ENCODE measurements around the gene PLSCR3. TPM values are rescaled to one million over a fixed set of nuclear protein-coding genes. Genes with fewer than 3 reads are reported as not detected.

PLSCR3 gene
- total RNA-seq, 1 experiment from 2014 or later: 21.9 TPM

DNA sequence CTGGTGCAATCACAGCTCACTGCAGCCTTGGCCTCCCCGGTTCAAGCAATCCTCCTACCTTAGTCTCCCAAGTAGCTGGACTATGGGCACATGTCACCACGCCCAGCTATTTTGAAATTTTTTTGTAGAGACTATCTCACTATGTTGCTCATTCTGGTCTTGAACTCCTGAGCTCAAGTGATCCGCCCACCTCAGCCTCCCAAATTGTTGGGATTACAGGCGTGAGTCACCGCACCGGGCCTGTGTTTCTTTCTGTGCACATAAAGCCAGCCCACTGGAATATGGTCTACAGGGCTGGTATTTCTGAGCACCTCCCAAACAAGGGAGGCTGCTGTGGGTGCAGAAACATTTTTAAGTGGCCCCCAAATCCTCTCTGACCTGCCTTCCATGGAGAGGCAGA lies 31.0 kb downstream of the PLSCR3 start:
- intact Hi-C loops (cut with micrococcal nuclease; ENCODE audit: unreplicated experiment): no loop called here
- Mint-ChIP-seq H3K4me3 (ENCODE audit: low read depth, unreplicated experiment) (no peak overlapping the region), H3K4me1 (ENCODE audit: low read depth, unreplicated experiment) (no peaks in the 10 kb centered on the region), H3K36me3 (ENCODE audit: insufficient read depth, unreplicated experiment) (no peaks in the 10 kb centered on the region), H3K27ac (ENCODE audit: unreplicated experiment) (no peak overlapping the region), H3K27me3 (ENCODE audit: unreplicated experiment) (no peaks in the 10 kb centered on the region), H3K9me3 (ENCODE audit: low read depth, unreplicated experiment) (no peaks in the 10 kb centered on the region)
- TF ChIP-seq, protein P1, sequence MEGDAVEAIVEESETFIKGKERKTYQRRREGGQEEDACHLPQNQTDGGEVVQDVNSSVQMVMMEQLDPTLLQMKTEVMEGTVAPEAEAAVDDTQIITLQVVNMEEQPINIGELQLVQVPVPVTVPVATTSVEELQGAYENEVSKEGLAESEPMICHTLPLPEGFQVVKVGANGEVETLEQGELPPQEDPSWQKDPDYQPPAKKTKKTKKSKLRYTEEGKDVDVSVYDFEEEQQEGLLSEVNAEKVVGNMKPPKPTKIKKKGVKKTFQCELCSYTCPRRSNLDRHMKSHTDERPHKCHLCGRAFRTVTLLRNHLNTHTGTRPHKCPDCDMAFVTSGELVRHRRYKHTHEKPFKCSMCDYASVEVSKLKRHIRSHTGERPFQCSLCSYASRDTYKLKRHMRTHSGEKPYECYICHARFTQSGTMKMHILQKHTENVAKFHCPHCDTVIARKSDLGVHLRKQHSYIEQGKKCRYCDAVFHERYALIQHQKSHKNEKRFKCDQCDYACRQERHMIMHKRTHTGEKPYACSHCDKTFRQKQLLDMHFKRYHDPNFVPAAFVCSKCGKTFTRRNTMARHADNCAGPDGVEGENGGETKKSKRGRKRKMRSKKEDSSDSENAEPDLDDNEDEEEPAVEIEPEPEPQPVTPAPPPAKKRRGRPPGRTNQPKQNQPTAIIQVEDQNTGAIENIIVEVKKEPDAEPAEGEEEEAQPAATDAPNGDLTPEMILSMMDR (IDR thresholded peaks at IDR 0.05; ENCODE audit: unreplicated experiment): no peak
- BruUV-seq (replicated peaks): no TSS peak
- CTCF ChIA-PET: interaction anchor here (0.7 kb wide), 1 partner anchor 93 kb away, joined by 6 read pairs; no protein-coding TSS in a partner anchor
- no peak for DNase-seq

- intact Hi-C loops (cut with micrococcal nuclease; ENCODE audit: unreplicated experiment): no loop called here
- no TSS peak for BruUV-seq (replicated peaks)
- CTCF ChIA-PET: no interaction called here
- Mint-ChIP-seq H3K27ac (ENCODE audit: unreplicated experiment) (no peak overlapping the region), H3K4me1 (ENCODE audit: low read depth, unreplicated experiment) (no peaks in the 10 kb centered on the region), H3K9me3 (ENCODE audit: low read depth, unreplicated experiment) (no peaks in the 10 kb centered on the region), H3K4me3 (ENCODE audit: low read depth, unreplicated experiment) (no peak overlapping the region), H3K27me3 (ENCODE audit: unreplicated experiment) (no peaks in the 10 kb centered on the region), H3K36me3 (ENCODE audit: insufficient read depth, unreplicated experiment) (no peaks in the 10 kb centered on the region)
- TF ChIP-seq, protein P1 (IDR thresholded peaks at IDR 0.05; ENCODE audit: unreplicated experiment): no peak
- no peak for DNase-seq
These were observed 32.4 kb downstream of the PLSCR3 start for GRCh38 chr17:7361906-7362305.

- DNase-seq: no peak
- Mint-ChIP-seq H3K27me3 (ENCODE audit: unreplicated experiment) (no peaks in the 10 kb centered on the region), H3K9me3 (ENCODE audit: low read depth, unreplicated experiment) (no peaks in the 10 kb centered on the region), H3K4me1 (ENCODE audit: low read depth, unreplicated experiment) (peaks cover 18% of the 10 kb centered on the region), H3K4me3 (ENCODE audit: low read depth, unreplicated experiment) (no peak overlapping the region), H3K36me3 (ENCODE audit: insufficient read depth, unreplicated experiment) (peaks cover 9% of the 10 kb centered on the region), H3K27ac (ENCODE audit: unreplicated experiment) (no peak overlapping the region)
- TF ChIP-seq, protein P1 (IDR thresholded peaks at IDR 0.05; ENCODE audit: unreplicated experiment): no peak
- BruUV-seq (replicated peaks): no TSS peak
- CTCF ChIA-PET: no interaction called here
- intact Hi-C loops (cut with micrococcal nuclease; ENCODE audit: unreplicated experiment): loop anchor here (5.0 to 10.0 kb wide), 2 partner anchors 205 to 327 kb away; partner anchors contain the start of genes SENP3, TP53 and WRAP53
These were observed 36.9 kb downstream of the PLSCR3 start for GRCh38 chr17:7357381-7357780.

GRCh38 chr17:7356756-7357155 lies 37.6 kb downstream of the PLSCR3 start:
- no peak overlapping the region for H3K4me3 Mint-ChIP-seq (ENCODE audit: low read depth, unreplicated experiment)
- no TSS peak for BruUV-seq (replicated peaks)
- H3K27me3 Mint-ChIP-seq (ENCODE audit: unreplicated experiment): no peaks in the 10 kb centered on the region
- intact Hi-C loops (cut with micrococcal nuclease; ENCODE audit: unreplicated experiment): loop anchor here (5.0 to 10.0 kb wide), 2 partner anchors 206 to 328 kb away; partner anchors contain the start of genes SENP3, TP53 and WRAP53
- no peak overlapping the region for H3K27ac Mint-ChIP-seq (ENCODE audit: unreplicated experiment)
- CTCF ChIA-PET: interaction anchor here (0.6 to 1.8 kb wide), 6 partner anchors 14 to 80 kb away, joined by 3 to 8 read pairs (median 4); partner anchors contain the start of gene PLSCR3
- DNase-seq: no peak
- H3K9me3 Mint-ChIP-seq (ENCODE audit: low read depth, unreplicated experiment): no peaks in the 10 kb centered on the region
- peaks cover 15% of the 10 kb centered on the region for H3K36me3 Mint-ChIP-seq (ENCODE audit: insufficient read depth, unreplicated experiment)
- peaks cover 20% of the 10 kb centered on the region for H3K4me1 Mint-ChIP-seq (ENCODE audit: low read depth, unreplicated experiment)
- TF ChIP-seq, protein P1 (IDR thresholded peaks at IDR 0.05; ENCODE audit: unreplicated experiment): no peak

Data from Calu3 (cell line).